H1 (cell line): ENCODE results near the gene TUBA1A. TPM values are rescaled to one million over a fixed set of nuclear protein-coding genes. Genes with fewer than 3 reads are reported as not detected.

Experiments
- CTCF ChIA-PET: fragments of 300-600 bp; sonication (Branson Sonifier 250); formaldehyde crosslinking; loops from one replicate; lab custom pipeline; 2021; ENCODE audit not compliant: partially characterized antibody; lab: Charles Lee
- POLR2A ChIA-PET: fragments of 300-600 bp; sonication (Branson Sonifier 250); formaldehyde crosslinking; loops from one replicate; lab custom pipeline; 2021; ENCODE audit warnings: inconsistent platforms; ENCODE audit not compliant: partially characterized antibody; lab: Charles Lee
- DNase-seq, 2 experiments: peaks; one replicate each; pipeline versions ENCODE4 v3.0.0 to v3.0.0-alpha.2; 2010 to 2022; ENCODE audit warnings: low spot score in 2 of 2, low read depth in 1 of 2, mixed read lengths in 1 of 2
- FAIRE-seq: peaks from 2 replicates; lab custom pipeline; 2011; peaks lifted over from hg19 to GRCh38; lab: Jason Lieb, UNC
- H2AFZ ChIP-seq: 2 replicates; pipeline ENCODE4 v1.8.1; 2012; ENCODE audit warnings: low read length, inconsistent platforms
- H2AK5ac ChIP-seq: 2 replicates; pipeline ENCODE4 v1.6.1; 2013; ENCODE audit warnings: low read depth, low read length
- H2BK120ac ChIP-seq: replicated peaks from 2 replicates; pipeline ENCODE3; 2013; ENCODE audit warnings: low read depth, low read length, inconsistent platforms
- H2BK12ac ChIP-seq: 2 replicates; pipeline ENCODE4 v1.6.1; 2013; ENCODE audit warnings: low read depth, low read length
- H2BK15ac ChIP-seq: 2 replicates; pipeline ENCODE4 v1.6.1; 2013; ENCODE audit warnings: low read length
- H2BK20ac ChIP-seq: 2 replicates; pipeline ENCODE4 v1.6.1; 2013; ENCODE audit warnings: low read length
- H2BK5ac ChIP-seq: 2 replicates; pipeline ENCODE4 v1.6.1; 2013; ENCODE audit warnings: low read depth, low read length
- H3K14ac ChIP-seq: 2 replicates; pipeline ENCODE4 v1.6.1; 2013; ENCODE audit warnings: inconsistent platforms; ENCODE audit not compliant: insufficient read length
- H3K18ac ChIP-seq: 2 replicates; pipeline ENCODE4 v1.6.1; 2013; ENCODE audit warnings: low read length; ENCODE audit errors: extremely low read depth
- H3K23ac ChIP-seq: 2 replicates; pipeline ENCODE4 v1.6.1; 2013; ENCODE audit warnings: inconsistent platforms; ENCODE audit not compliant: insufficient read length
- H3K23me2 ChIP-seq: 2 replicates; pipeline ENCODE4 v1.6.1; 2013; ENCODE audit warnings: low read depth, low read length
- H3K27ac ChIP-seq: 2 replicates; pipeline ENCODE4 v1.6.1; 2011; ENCODE audit warnings: low read depth, low read length, inconsistent platforms
- H3K27me3 ChIP-seq, 4 experiments: replicated peaks in 1 of 4; 1 replicate in 1 of 4; 2 replicates in 3 of 4; pipeline versions ENCODE4 v1.6.1 to v1.8.1; 2011 to 2013; ENCODE audit warnings: low read length in 3 of 4, mild to moderate bottlenecking in 3 of 4, inconsistent platforms in 2 of 4, mixed read lengths in 2 of 4, moderate library complexity in 1 of 4; ENCODE audit not compliant: control insufficient read depth in 3 of 4, insufficient read depth in 3 of 4; ENCODE audit errors: extremely low read depth in 1 of 4
- H3K36me3 ChIP-seq, 4 experiments: 2 replicates each; pipeline versions ENCODE4 v1.6.1 to v1.8.1; 2011 to 2013; ENCODE audit warnings: mild to moderate bottlenecking in 4 of 4, low read length in 3 of 4, moderate library complexity in 2 of 4, control low read depth in 1 of 4, inconsistent platforms in 1 of 4; ENCODE audit not compliant: insufficient read depth in 4 of 4, control insufficient read depth in 2 of 4
- H3K4ac ChIP-seq: replicated peaks from 2 replicates; pipeline ENCODE3; 2013; ENCODE audit warnings: low read length, low read depth, mixed read lengths, inconsistent platforms; ENCODE audit not compliant: insufficient read length
- H3K4me1 ChIP-seq, 4 experiments: replicated peaks in 1 of 4; 1 replicate in 1 of 4; 2 replicates in 3 of 4; pipeline versions ENCODE4 v1.6.1 to v1.8.1; 2011 to 2013; ENCODE audit warnings: low read length in 3 of 4, inconsistent platforms in 2 of 4, mixed read lengths in 1 of 4; ENCODE audit not compliant: insufficient read depth in 4 of 4, control insufficient read depth in 3 of 4
- H3K4me2 ChIP-seq, 2 experiments: 2 replicates each; pipeline versions ENCODE4 v1.6.1 to v1.8.1; 2011 to 2013; ENCODE audit warnings: low read depth in 2 of 2, low read length in 2 of 2, control low read depth in 1 of 2, inconsistent platforms in 1 of 2, mild to moderate bottlenecking in 1 of 2; ENCODE audit not compliant: insufficient read depth in 1 of 2
- H3K4me3 ChIP-seq, 4 experiments: fragments of 200-600, 300-600 bp in 1 of 4; sonication (generic), shearing (Covaris generic), sonication (Bioruptor Twin) in 1 of 4; 2 replicates each; pipeline versions ENCODE4 v1.5.1 to v1.8.1; 2011 to 2016; ENCODE audit warnings: low read length in 4 of 4, low read depth in 3 of 4, control low read depth in 2 of 4, inconsistent platforms in 2 of 4, mild to moderate bottlenecking in 2 of 4, mixed read lengths in 1 of 4, moderate library complexity in 1 of 4; ENCODE audit not compliant: insufficient read depth in 2 of 4; ENCODE audit errors: extremely low read depth in 1 of 4
- H3K56ac ChIP-seq: replicated peaks from 2 replicates; pipeline ENCODE3; 2013; ENCODE audit warnings: low read depth, mild to moderate bottlenecking, mixed read lengths, low read length, inconsistent platforms; ENCODE audit not compliant: insufficient read length
- H3K79me1 ChIP-seq: 2 replicates; pipeline ENCODE4 v1.6.1; 2013; ENCODE audit warnings: low read depth, low read length, control low read depth
- H3K79me2 ChIP-seq, 2 experiments: 2 replicates each; pipeline versions ENCODE4 v1.6.1 to v1.8.1; 2012 to 2013; ENCODE audit warnings: low read length in 2 of 2, mild to moderate bottlenecking in 2 of 2, inconsistent platforms in 1 of 2; ENCODE audit not compliant: insufficient read depth in 2 of 2, control insufficient read depth in 1 of 2
- H3K9ac ChIP-seq, 4 experiments: replicated peaks in 1 of 4; 1 replicate in 1 of 4; 2 replicates in 3 of 4; pipeline versions ENCODE4 v1.6.1 to v1.8.1; 2011 to 2013; ENCODE audit warnings: low read depth in 3 of 4, low read length in 3 of 4, control low read depth in 2 of 4, mild to moderate bottlenecking in 2 of 4, moderate library complexity in 2 of 4, inconsistent platforms in 1 of 4; ENCODE audit errors: extremely low read depth in 1 of 4
- H3K9me3 ChIP-seq, 2 experiments: 2 replicates each; pipeline versions ENCODE4 v1.6.1 to v1.8.1; 2012 to 2013; ENCODE audit warnings: mild to moderate bottlenecking in 2 of 2, moderate library complexity in 2 of 2, control low read depth in 1 of 2, inconsistent platforms in 1 of 2, low read depth in 1 of 2, low read length in 1 of 2, mixed read lengths in 1 of 2; ENCODE audit not compliant: insufficient read depth in 2 of 2
- H4K20me1 ChIP-seq, 2 experiments: replicated peaks in 1 of 2; 2 replicates each; pipeline versions ENCODE3 to v1.8.1; 2011 to 2013; ENCODE audit warnings: inconsistent platforms in 2 of 2, low read length in 2 of 2, mild to moderate bottlenecking in 1 of 2; ENCODE audit not compliant: insufficient read depth in 2 of 2, control insufficient read depth in 1 of 2
- H4K5ac ChIP-seq: 2 replicates; pipeline ENCODE4 v1.6.1; 2013; ENCODE audit warnings: low read length, low read depth, mixed read lengths, inconsistent platforms; ENCODE audit not compliant: insufficient read length
- H4K8ac ChIP-seq: 2 replicates; pipeline ENCODE4 v1.8.0; 2013; ENCODE audit warnings: mild to moderate bottlenecking, moderate library complexity, low read length, inconsistent platforms; ENCODE audit not compliant: insufficient read depth; ENCODE audit errors: extremely low read depth
- H4K91ac ChIP-seq: replicated peaks from 2 replicates; pipeline ENCODE3; 2013; ENCODE audit warnings: low read length, mixed read lengths, inconsistent platforms; ENCODE audit not compliant: insufficient read length
- CBX8 ChIP-seq: fragments of 300-800, 300-1000 bp; sonication (generic); IDR thresholded peaks from 2 replicates; pipeline ENCODE4 v1.7.1; 2016; ENCODE audit warnings: low read depth, low read length, borderline replicate concordance
- CREB1 ChIP-seq: IDR thresholded peaks from 2 replicates; pipeline ENCODE4 v1.6.1; 2012; ENCODE audit warnings: inconsistent platforms
- EGR1 ChIP-seq: IDR thresholded peaks from 2 replicates; pipeline ENCODE4 v1.6.1; 2011; ENCODE audit warnings: low read depth, low read length, borderline replicate concordance
- PHF8 ChIP-seq: fragments of 200-600 bp; sonication (generic); conservative IDR thresholded peaks from 2 replicates; pipeline ENCODE4 v1.7.1; 2012; ENCODE audit warnings: low read depth, mild to moderate bottlenecking, inconsistent platforms, low read length, moderate library complexity
- RAD21 ChIP-seq, 2 experiments: IDR thresholded peaks in 1 of 2; conservative IDR thresholded peaks in 1 of 2; 2 replicates each; pipeline ENCODE4 v1.6.1; 2011; ENCODE audit warnings: low read depth in 2 of 2, low read length in 2 of 2, improper control_type of control experiment in 1 of 2, inconsistent platforms in 1 of 2, mild to moderate bottlenecking in 1 of 2, moderate library complexity in 1 of 2
- WGBS, 2 experiments: shearing (Covaris generic) in 1 of 2; methylation state at CpG; one replicate each; pipeline versions ENCODE4 v1.1.6 to v1.1.7; 2013 to 2015; ENCODE audit warnings: low lambda C conversion rate in 2 of 2, mixed read lengths in 2 of 2, inconsistent platforms in 1 of 2, low coverage in 1 of 2, missing lambda C conversion rate in 1 of 2; ENCODE audit not compliant: insufficient replicate concordance in 2 of 2, insufficient coverage in 1 of 2, insufficient read length in 1 of 2; ENCODE audit errors: extremely low coverage in 1 of 2, missing lambda C conversion rate in 1 of 2; 5-methylcytosine and 5-hydroxymethylcytosine counted together
- polyA plus RNA-seq, 7 experiments: library from polyadenylated mRNA; depleted of rRNA in 3 of 7; stranded (reverse) in 5 of 7; unstranded in 2 of 7; fragments of >200 nt in 5 of 7; fragments of 200-250 nt in 2 of 7; gene quantifications; 1 replicate in 5 of 7; 2 replicates in 1 of 7; 4 replicates in 1 of 7; pipeline versions ENCODE4 v1.2.1 to v1.2.3, GENCODE V29; 2011 to 2013; ENCODE audit warnings: missing spikeins in 2 of 7, mixed read lengths in 2 of 7
- total RNA-seq: library from RNA; stranded (reverse); fragmentation: NEBNext Ultra II Directional; extraction: Animal tissue kit (Norgen Biotek cat#: 25700); gene quantifications from 2 replicates; pipeline ENCODE4 v1.2.1, GENCODE V29; 2021

TUBA1A gene
- total and polyA plus RNA-seq, 2 of the 8 experiments (the other 6 are each of a cell fraction or from before 2014, with no cell fraction given) = 283 to 1,018 TPM

DNA sequence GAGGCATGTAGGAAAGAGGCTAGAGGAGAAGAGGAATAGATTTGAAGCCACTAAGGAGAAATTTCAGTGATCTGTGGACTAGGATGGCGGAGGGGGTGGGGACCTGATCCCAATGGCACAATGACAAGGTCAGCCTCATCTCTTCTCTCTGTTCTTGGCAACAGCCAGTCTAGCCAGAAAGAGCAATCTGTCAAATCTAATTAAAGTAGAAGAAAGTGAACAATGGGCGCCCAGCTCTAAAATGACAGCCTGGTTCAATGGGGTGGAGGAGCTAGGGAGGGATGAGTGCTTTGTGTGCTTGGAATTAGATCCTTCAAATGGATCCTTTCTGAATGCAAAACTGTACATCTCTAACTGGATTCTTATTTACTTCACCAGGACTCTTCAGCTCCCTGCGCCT, 38.8 kb upstream of the TUBA1A start:
- H3K56ac ChIP-seq = no peak overlapping the region
- no peak for TF ChIP-seq CBX8
- TF ChIP-seq CREB1 = no peak
- no peak for TF ChIP-seq PHF8
- TF ChIP-seq RAD21 (IDR thresholded peaks at IDR 0.05 in 1 of 2, conservative IDR thresholded peaks at IDR 0.05 in 1 of 2; ENCODE audit: low read depth in 2 of 2, low read length in 2 of 2) = no peak
- TF ChIP-seq EGR1 = no peak
- TF ChIP-seq, all 59 proteins: peak for 0
- no peak overlapping the region for H2BK15ac ChIP-seq
- no peak overlapping the region for H3K9ac ChIP-seq
- no peaks in the 10 kb centered on the region for H3K79me2 ChIP-seq
- ChIA-PET POLR2A (interaction anchor here (0.6 to 1.8 kb wide), 2 partner anchors 12 to 37 kb away, joined by 3 to 5 read pairs; partner anchors contain the start of gene TUBA1C), CTCF (no interaction called here)
- H2AFZ ChIP-seq = no peak overlapping the region
- no peak overlapping the region for H3K4ac ChIP-seq
- no peaks in the 10 kb centered on the region for H3K27me3 ChIP-seq
- peaks cover 0 to 4% (median under 1%) of the 10 kb centered on the region in 4 experiments; a peak in 3 of 7 replicates for H3K4me1 ChIP-seq
- H2BK5ac ChIP-seq = no peak overlapping the region
- H3K4me2 ChIP-seq = no peak overlapping the region
- no peak overlapping the region for H2AK5ac ChIP-seq
- H4K20me1 ChIP-seq = no peaks in the 10 kb centered on the region
- H4K8ac ChIP-seq = no peak overlapping the region
- H2BK20ac ChIP-seq = no peak overlapping the region
- H2BK12ac ChIP-seq = no peak overlapping the region
- H3K36me3 ChIP-seq = no peaks in the 10 kb centered on the region
- no peak overlapping the region for H4K5ac ChIP-seq
- FAIRE-seq = no peak
- no peaks in the 10 kb centered on the region for H3K79me1 ChIP-seq
- H3K23me2 ChIP-seq = no peaks in the 10 kb centered on the region
- no peak overlapping the region for H4K91ac ChIP-seq
- no peak overlapping the region for H3K23ac ChIP-seq
- DNase-seq = no peak
- H3K18ac ChIP-seq = no peak overlapping the region
- WGBS, 2 experiments = 83% methylated on average over 3 of the region's 3 CpGs; no CpG with 5 or more reads in 1 of the 2 experiments
- H3K4me3 ChIP-seq = no peak overlapping the region
- H3K27ac ChIP-seq = no peak overlapping the region
- H3K14ac ChIP-seq = no peak overlapping the region
- H3K9me3 ChIP-seq = no peaks in the 10 kb centered on the region
- no peak overlapping the region for H2BK120ac ChIP-seq
